ENCODE data around the gene APLNR.

DNA sequence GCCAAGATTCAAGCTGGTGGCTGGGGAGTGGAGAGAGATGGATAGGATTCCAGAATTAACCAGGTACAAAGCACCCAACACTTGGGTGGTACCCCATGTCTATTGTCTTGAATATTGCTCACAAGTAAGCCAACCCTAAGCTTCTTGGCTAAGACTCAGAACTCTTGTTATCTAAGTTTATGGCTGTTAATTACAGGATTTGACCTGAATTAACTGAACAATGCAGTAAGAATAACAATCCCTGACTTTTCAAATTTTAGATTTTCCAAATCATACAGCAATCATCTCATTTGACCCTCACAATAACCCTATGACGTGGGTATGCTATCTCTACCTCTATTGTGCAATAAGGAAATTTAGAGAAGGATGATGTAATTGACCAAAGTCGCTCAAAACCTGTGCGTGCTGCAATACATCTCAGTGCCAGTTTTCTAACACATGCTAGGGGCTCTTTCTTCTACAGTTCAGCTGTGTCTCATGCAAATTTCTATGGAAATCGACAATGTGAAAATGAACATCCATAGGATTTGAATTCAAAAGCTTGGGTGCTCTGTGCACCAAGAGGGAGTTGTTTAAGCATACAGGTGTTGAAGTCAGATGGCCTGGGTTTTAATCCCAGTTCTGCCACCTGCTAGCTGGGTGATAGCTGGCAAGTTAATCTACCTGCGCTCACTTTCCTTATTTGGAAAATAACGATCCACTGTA is 40.1 kb upstream of the APLNR start:
- TF ChIP-seq, protein P1, sequence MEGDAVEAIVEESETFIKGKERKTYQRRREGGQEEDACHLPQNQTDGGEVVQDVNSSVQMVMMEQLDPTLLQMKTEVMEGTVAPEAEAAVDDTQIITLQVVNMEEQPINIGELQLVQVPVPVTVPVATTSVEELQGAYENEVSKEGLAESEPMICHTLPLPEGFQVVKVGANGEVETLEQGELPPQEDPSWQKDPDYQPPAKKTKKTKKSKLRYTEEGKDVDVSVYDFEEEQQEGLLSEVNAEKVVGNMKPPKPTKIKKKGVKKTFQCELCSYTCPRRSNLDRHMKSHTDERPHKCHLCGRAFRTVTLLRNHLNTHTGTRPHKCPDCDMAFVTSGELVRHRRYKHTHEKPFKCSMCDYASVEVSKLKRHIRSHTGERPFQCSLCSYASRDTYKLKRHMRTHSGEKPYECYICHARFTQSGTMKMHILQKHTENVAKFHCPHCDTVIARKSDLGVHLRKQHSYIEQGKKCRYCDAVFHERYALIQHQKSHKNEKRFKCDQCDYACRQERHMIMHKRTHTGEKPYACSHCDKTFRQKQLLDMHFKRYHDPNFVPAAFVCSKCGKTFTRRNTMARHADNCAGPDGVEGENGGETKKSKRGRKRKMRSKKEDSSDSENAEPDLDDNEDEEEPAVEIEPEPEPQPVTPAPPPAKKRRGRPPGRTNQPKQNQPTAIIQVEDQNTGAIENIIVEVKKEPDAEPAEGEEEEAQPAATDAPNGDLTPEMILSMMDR (conservative IDR thresholded peaks at IDR 0.05; ENCODE audit: low read depth, low read length), result no peak
- TF ChIP-seq POLR2A (IDR thresholded peaks at IDR 0.05; ENCODE audit: low read depth, low read length) (no peak), CHD1 (IDR thresholded peaks at IDR 0.05; ENCODE audit: low read depth, low read length) (no peak), SMC3 (IDR thresholded peaks at IDR 0.05; ENCODE audit: low read depth, low read length) (no peak)

Data from IMR-90 (cell line).